H9 (cell line): ENCODE results near the gene PITX1. TPM values are rescaled to one million over a fixed set of nuclear protein-coding genes. Genes with fewer than 3 reads are reported as not detected.

Source experiments
- DNase-seq: peaks from one replicate; pipeline ENCODE4 v3.0.0-alpha.2; 2017
- H2AFZ ChIP-seq: one replicate; pipeline ENCODE4 v1.6.1; 2013; ENCODE audit warnings: mild to moderate bottlenecking, low read length, control low read depth, moderate library complexity
- H2AK5ac ChIP-seq: 2 replicates; pipeline ENCODE4 v1.6.1; 2013; ENCODE audit warnings: low read length, control low read depth, mixed read lengths; ENCODE audit not compliant: insufficient read length
- H2BK120ac ChIP-seq: one replicate; pipeline ENCODE4 v1.6.1; 2013; ENCODE audit warnings: low read depth, mild to moderate bottlenecking, low read length, control low read depth, inconsistent platforms; ENCODE audit not compliant: poor library complexity, severe bottlenecking
- H2BK12ac ChIP-seq: 2 replicates; pipeline ENCODE4 v1.6.1; 2013; ENCODE audit warnings: low read length, control low read depth, mixed read lengths, low read depth; ENCODE audit not compliant: insufficient read length
- H2BK15ac ChIP-seq: 2 replicates; pipeline ENCODE4 v1.6.1; 2013; ENCODE audit warnings: low read depth, low read length, control low read depth
- H2BK20ac ChIP-seq: one replicate; pipeline ENCODE4 v1.6.1; 2013; ENCODE audit warnings: low read depth, mild to moderate bottlenecking, low read length, control low read depth, inconsistent platforms; ENCODE audit not compliant: poor library complexity, severe bottlenecking
- H2BK5ac ChIP-seq: 2 replicates; pipeline ENCODE4 v1.6.1; 2013; ENCODE audit warnings: low read length, control low read depth, mixed read lengths; ENCODE audit not compliant: insufficient read length
- H3K14ac ChIP-seq: 2 replicates; pipeline ENCODE4 v1.6.1; 2013; ENCODE audit warnings: low read length, control low read depth; ENCODE audit not compliant: insufficient read depth
- H3K18ac ChIP-seq: 2 replicates; pipeline ENCODE4 v1.6.1; 2013; ENCODE audit warnings: low read depth, mild to moderate bottlenecking, mixed read lengths, low read length, control low read depth; ENCODE audit not compliant: insufficient read length
- H3K23ac ChIP-seq: 2 replicates; pipeline ENCODE4 v1.6.1; 2013; ENCODE audit warnings: low read length, control low read depth, mixed read lengths, low read depth; ENCODE audit not compliant: insufficient read length
- H3K23me2 ChIP-seq: 2 replicates; pipeline ENCODE4 v1.6.1; 2013; ENCODE audit warnings: low read depth, mild to moderate bottlenecking, mixed read lengths, low read length, control low read depth; ENCODE audit not compliant: insufficient read length, poor library complexity, severe bottlenecking
- H3K27ac ChIP-seq: 2 replicates; pipeline ENCODE4 v1.5.1; 2013; ENCODE audit warnings: low read length, control low read depth, mixed read lengths, low read depth; ENCODE audit not compliant: insufficient read length
- H3K27me3 ChIP-seq: 2 replicates; pipeline ENCODE4 v1.6.1; 2013; ENCODE audit warnings: low read length, control low read depth, inconsistent platforms; ENCODE audit not compliant: insufficient read depth
- H3K4ac ChIP-seq: 2 replicates; pipeline ENCODE4 v1.6.1; 2013; ENCODE audit warnings: low read depth, mild to moderate bottlenecking, control low read depth, inconsistent platforms, low read length, moderate library complexity
- H3K4me1 ChIP-seq: 2 replicates; pipeline ENCODE4 v1.6.1; 2013; ENCODE audit warnings: low read length, control low read depth, inconsistent platforms; ENCODE audit not compliant: insufficient read depth
- H3K4me2 ChIP-seq: 2 replicates; pipeline ENCODE4 v1.6.1; 2013; ENCODE audit warnings: low read length, control low read depth, mixed read lengths; ENCODE audit not compliant: insufficient read length, insufficient read depth
- H3K56ac ChIP-seq: 2 replicates; pipeline ENCODE4 v1.6.1; 2013; ENCODE audit warnings: low read depth, mild to moderate bottlenecking, mixed read lengths, low read length, control low read depth; ENCODE audit not compliant: insufficient read length
- H3K79me1 ChIP-seq: 2 replicates; pipeline ENCODE4 v1.6.1; 2013; ENCODE audit warnings: low read depth, mild to moderate bottlenecking, moderate library complexity, low read length, control low read depth, inconsistent platforms; ENCODE audit not compliant: insufficient read depth, poor library complexity, severe bottlenecking
- H3K79me2 ChIP-seq: 2 replicates; pipeline ENCODE4 v1.6.1; 2013; ENCODE audit warnings: low read length, control low read depth, inconsistent platforms; ENCODE audit not compliant: insufficient read depth
- H3K9ac ChIP-seq: 2 replicates; pipeline ENCODE4 v1.6.1; 2013; ENCODE audit warnings: low read length, control low read depth, mixed read lengths; ENCODE audit not compliant: insufficient read length; ENCODE audit errors: extremely low read depth
- H3K9me3 ChIP-seq: one replicate; pipeline ENCODE4 v1.6.1; 2013; ENCODE audit warnings: low read depth, low read length, inconsistent platforms; ENCODE audit not compliant: control insufficient read depth
- H3T11ph ChIP-seq: one replicate; pipeline ENCODE4 v1.6.1; 2013; ENCODE audit warnings: mild to moderate bottlenecking, low read length, control low read depth, inconsistent platforms
- H4K20me1 ChIP-seq: one replicate; pipeline ENCODE4 v1.6.1; 2013; ENCODE audit not compliant: control insufficient read depth, insufficient read length, insufficient read depth
- H4K5ac ChIP-seq: 2 replicates; pipeline ENCODE4 v1.6.1; 2013; ENCODE audit warnings: low read depth, mild to moderate bottlenecking, mixed read lengths, low read length, control low read depth; ENCODE audit not compliant: insufficient read length
- H4K8ac ChIP-seq: replicated peaks from 2 replicates; pipeline ENCODE4 v1.6.1; 2013; ENCODE audit warnings: low read length, control low read depth, mixed read lengths, low read depth; ENCODE audit not compliant: insufficient read length
- H4K91ac ChIP-seq: 2 replicates; pipeline ENCODE4 v1.6.1; 2013; ENCODE audit warnings: low read depth, mild to moderate bottlenecking, moderate library complexity, mixed read lengths, low read length, control low read depth; ENCODE audit not compliant: insufficient read length
- H3K27ac Mint-ChIP-seq, 3 experiments: 2 replicates in 2 of 3; 3 replicates in 1 of 3; pipeline ENCODE4 v1.8.0; 2020 to 2021; ENCODE audit warnings: mixed read lengths in 3 of 3, mild to moderate bottlenecking in 1 of 3, moderate library complexity in 1 of 3
- H3K27me3 Mint-ChIP-seq: 2 replicates; pipeline ENCODE4 v1.8.0; 2021; ENCODE audit warnings: low read depth, mild to moderate bottlenecking, moderate library complexity, mixed read lengths
- H3K36me3 Mint-ChIP-seq, 3 experiments: 2 replicates in 2 of 3; 3 replicates in 1 of 3; pipeline ENCODE4 v1.8.0; 2020 to 2021; ENCODE audit warnings: low read depth in 3 of 3, mixed read lengths in 3 of 3; ENCODE audit not compliant: insufficient read depth in 1 of 3
- H3K4me1 Mint-ChIP-seq, 2 experiments: 2 replicates each; pipeline ENCODE4 v1.8.0; 2020; ENCODE audit warnings: mixed read lengths in 2 of 2
- H3K4me3 Mint-ChIP-seq, 2 experiments: 2 replicates in 1 of 2; 3 replicates in 1 of 2; pipeline ENCODE4 v1.8.0; 2020 to 2021; ENCODE audit warnings: mild to moderate bottlenecking in 2 of 2, mixed read lengths in 2 of 2, moderate library complexity in 1 of 2
- H3K9me3 Mint-ChIP-seq, 2 experiments: 2 replicates in 1 of 2; 3 replicates in 1 of 2; pipeline ENCODE4 v1.8.0; 2020; ENCODE audit warnings: mild to moderate bottlenecking in 2 of 2, mixed read lengths in 2 of 2, moderate library complexity in 1 of 2
- CTCF ChIP-seq: fragments of 200-600 bp; sonication (generic); conservative IDR thresholded peaks from 3 replicates; pipeline ENCODE4 v1.8.0; 2021; ENCODE audit warnings: antibody characterized with exemption, mild to moderate bottlenecking
- WGBS: extraction: QIAGEN DNeasy Blood & Tissue Kit; methylation state at CpG from one replicate; pipeline ENCODE4 v1.1.7; 2013; ENCODE audit warnings: missing lambda C conversion rate, low lambda C conversion rate, mixed read lengths; ENCODE audit not compliant: insufficient read length; ENCODE audit errors: extremely low coverage; 5-methylcytosine and 5-hydroxymethylcytosine counted together
- total RNA-seq: library from RNA; stranded (reverse); gene quantifications from 2 replicates; pipeline ENCODE4 v1.2.1, GENCODE V29; 2021

Gene PITX1
- total RNA-seq, 1 experiment from 2014 or later: not detected

GRCh38 chr5:135041145-135041587, 7.1 kb upstream of the PITX1 start:
- Histone ChIP-seq H3K9ac (no peak overlapping the region), H3K9me3 (no peaks in the 10 kb centered on the region), H2BK5ac (no peak overlapping the region), H3K23me2 (peaks cover 6% of the 10 kb centered on the region), H2BK15ac (no peak overlapping the region), H4K8ac (no peak overlapping the region), H2BK12ac (no peak overlapping the region), H3K4ac (no peak overlapping the region), H2BK20ac (no peak overlapping the region), H3K4me2 (peak overlapping the region; percentile 47), H4K20me1 (no peaks in the 10 kb centered on the region), H4K5ac (no peak overlapping the region), H3K23ac (no peak overlapping the region), H3T11ph (no peak overlapping the region), H3K56ac (no peak overlapping the region), H2AK5ac (no peak overlapping the region), H3K4me1 (no peaks in the 10 kb centered on the region), H2AFZ (no peak overlapping the region), H2BK120ac (no peak overlapping the region), H3K27me3 (peaks cover 79% of the 10 kb centered on the region), H3K27ac (no peak overlapping the region), H4K91ac (no peak overlapping the region), H3K79me1 (no peaks in the 10 kb centered on the region), H3K18ac (no peak overlapping the region), H3K14ac (no peak overlapping the region), H3K79me2 (no peaks in the 10 kb centered on the region)
- H3K4me3 Mint-ChIP-seq: peak overlapping the region in 1 of 2 experiments; percentile 80; a peak in 3 of 5 replicates
- no peak for TF ChIP-seq CTCF
- H3K27ac Mint-ChIP-seq: no peak overlapping the region; a peak in 1 of 7 replicates
- H3K4me1 Mint-ChIP-seq: peaks cover 2 to 7% of the 10 kb centered on the region in 2 experiments; a peak in 2 of 4 replicates
- H3K27me3 Mint-ChIP-seq: peaks cover 98% of the 10 kb centered on the region
- no peak for DNase-seq
- no CpG with 5 or more reads among the region's 12 CpGs for WGBS
- H3K36me3 Mint-ChIP-seq: no peaks in the 10 kb centered on the region; a peak in 1 of 7 replicates
- H3K9me3 Mint-ChIP-seq: peaks cover 0 to 5% of the 10 kb centered on the region in 2 experiments; a peak in 3 of 5 replicates
